HUES64 (cell line): Measurements from ENCODE around the gene MYOF.

Experiments
- H3K27ac ChIP-seq: 2 replicates; pipeline ENCODE4 v1.7.0; 2013; ENCODE audit warnings: low read depth, low read length, inconsistent platforms
- H3K27me3 ChIP-seq: 2 replicates; pipeline ENCODE4 v1.6.1; 2013; ENCODE audit warnings: mild to moderate bottlenecking, low read length; ENCODE audit not compliant: insufficient read depth
- H3K36me3 ChIP-seq: 2 replicates; pipeline ENCODE4 v1.6.1; 2013; ENCODE audit warnings: mild to moderate bottlenecking, low read length; ENCODE audit not compliant: insufficient read depth
- H3K4me1 ChIP-seq: 2 replicates; pipeline ENCODE4 v1.6.1; 2013; ENCODE audit warnings: mild to moderate bottlenecking, low read length, moderate library complexity; ENCODE audit not compliant: insufficient read depth
- H3K4me3 ChIP-seq: 2 replicates; pipeline ENCODE4 v1.5.1; 2013; ENCODE audit warnings: mild to moderate bottlenecking, low read length, moderate library complexity
- H3K9ac ChIP-seq: 2 replicates; pipeline ENCODE4 v1.6.1; 2013; ENCODE audit warnings: mild to moderate bottlenecking, low read depth, low read length
- H3K9me3 ChIP-seq: 2 replicates; pipeline ENCODE4 v1.6.1; 2013; ENCODE audit warnings: low read depth, low read length; ENCODE audit not compliant: insufficient read depth
- WGBS: fragments of 150-250, 120-280 bp; methylation state at CpG from one replicate; pipeline ENCODE4 v1.1.7; 2013; ENCODE audit warnings: missing lambda C conversion rate; 5-methylcytosine and 5-hydroxymethylcytosine counted together

The MYOF gene

DNA sequence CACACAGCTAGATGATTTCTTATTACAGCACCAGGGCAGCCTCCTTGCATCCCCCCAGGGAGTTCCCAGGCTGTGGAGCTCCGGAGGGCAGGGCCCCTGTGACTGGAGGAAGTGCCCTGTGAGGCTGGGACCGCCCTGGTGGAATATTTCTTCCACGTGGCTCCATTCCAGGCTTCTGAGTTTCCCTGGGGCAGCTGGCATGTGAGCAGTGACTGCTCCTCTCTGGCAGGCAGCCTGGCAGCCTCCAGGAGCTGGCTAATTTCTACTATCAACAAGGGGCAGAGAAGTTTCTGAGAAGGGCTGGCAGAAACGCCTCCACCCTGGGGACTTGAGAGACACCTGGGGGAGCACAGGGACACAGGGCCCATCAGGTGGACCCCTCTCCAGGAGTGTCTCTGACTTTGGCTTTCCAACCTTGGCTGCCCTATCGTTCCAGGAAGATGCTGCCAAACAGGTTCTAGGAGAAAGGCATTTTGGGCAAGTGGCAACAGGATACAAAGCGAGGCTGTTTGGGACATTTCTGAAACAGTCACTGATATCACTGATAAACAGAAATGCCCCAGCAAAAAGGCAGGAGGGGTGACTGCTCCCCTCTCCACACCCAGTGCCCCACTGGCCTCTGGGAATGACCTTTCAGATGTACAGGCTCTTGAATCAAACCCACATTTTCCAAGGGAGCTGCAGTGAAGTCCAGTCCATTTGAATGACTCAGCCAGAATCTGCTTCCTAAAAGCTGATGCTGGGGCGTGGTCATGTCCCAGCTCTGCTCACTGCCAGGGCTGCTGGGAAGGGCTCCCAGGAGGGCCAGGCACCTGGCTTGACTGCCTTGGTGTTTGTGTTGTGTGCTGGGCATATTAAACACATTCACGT, 16.1 kb downstream of the MYOF start:
- no peaks in the 10 kb centered on the region for H3K27me3 ChIP-seq
- peaks cover 7% of the 10 kb centered on the region for H3K4me1 ChIP-seq
- no peak overlapping the region for H3K27ac ChIP-seq
- H3K4me3 ChIP-seq: no peak overlapping the region
- no peaks in the 10 kb centered on the region for H3K9me3 ChIP-seq
- H3K9ac ChIP-seq: 0 out of 2 replicates have a peak overlapping the region, but pooled peaks have one; percentile 36
- WGBS: 78% methylated on average over 8 of the region's 8 CpGs
- H3K36me3 ChIP-seq: no peaks in the 10 kb centered on the region

DNA sequence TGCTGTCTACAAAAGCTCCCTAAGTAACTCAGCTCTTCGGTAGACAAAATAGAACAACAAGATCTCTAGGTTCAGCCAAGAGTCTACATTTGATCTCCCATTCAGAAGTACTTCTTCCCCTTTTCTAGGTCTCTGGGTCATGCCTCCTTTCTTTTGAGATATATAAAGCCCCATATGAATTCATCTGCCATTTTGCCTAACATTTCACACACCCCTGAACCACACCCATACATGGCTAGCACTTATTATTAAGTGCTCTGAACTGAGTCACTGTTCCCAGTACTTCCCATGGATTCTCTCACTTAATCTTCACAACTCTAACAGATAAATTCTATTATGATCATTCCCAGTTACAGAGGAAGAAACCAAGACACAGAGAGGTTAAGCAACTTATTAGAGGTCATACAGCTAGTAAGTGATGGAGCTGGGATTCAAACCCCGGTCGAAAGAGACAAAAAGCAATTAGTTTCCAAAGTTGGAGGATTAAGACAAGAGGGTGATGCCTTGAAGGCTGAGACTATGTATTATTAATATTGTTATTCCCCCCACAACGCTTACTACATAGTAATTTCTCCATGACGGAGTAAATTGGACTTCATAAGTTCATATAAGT, 17.3 kb downstream of the MYOF start:
- H3K4me3 ChIP-seq: no peak overlapping the region
- H3K27me3 ChIP-seq: no peaks in the 10 kb centered on the region
- 99% methylated on average over 4 of the region's 5 CpGs for WGBS
- H3K9me3 ChIP-seq: no peaks in the 10 kb centered on the region
- no peak overlapping the region for H3K27ac ChIP-seq
- H3K9ac ChIP-seq: no peak overlapping the region
- peaks cover 2% of the 10 kb centered on the region; the same call in 1 of the 2 replicates for H3K4me1 ChIP-seq
- no peaks in the 10 kb centered on the region for H3K36me3 ChIP-seq

DNA sequence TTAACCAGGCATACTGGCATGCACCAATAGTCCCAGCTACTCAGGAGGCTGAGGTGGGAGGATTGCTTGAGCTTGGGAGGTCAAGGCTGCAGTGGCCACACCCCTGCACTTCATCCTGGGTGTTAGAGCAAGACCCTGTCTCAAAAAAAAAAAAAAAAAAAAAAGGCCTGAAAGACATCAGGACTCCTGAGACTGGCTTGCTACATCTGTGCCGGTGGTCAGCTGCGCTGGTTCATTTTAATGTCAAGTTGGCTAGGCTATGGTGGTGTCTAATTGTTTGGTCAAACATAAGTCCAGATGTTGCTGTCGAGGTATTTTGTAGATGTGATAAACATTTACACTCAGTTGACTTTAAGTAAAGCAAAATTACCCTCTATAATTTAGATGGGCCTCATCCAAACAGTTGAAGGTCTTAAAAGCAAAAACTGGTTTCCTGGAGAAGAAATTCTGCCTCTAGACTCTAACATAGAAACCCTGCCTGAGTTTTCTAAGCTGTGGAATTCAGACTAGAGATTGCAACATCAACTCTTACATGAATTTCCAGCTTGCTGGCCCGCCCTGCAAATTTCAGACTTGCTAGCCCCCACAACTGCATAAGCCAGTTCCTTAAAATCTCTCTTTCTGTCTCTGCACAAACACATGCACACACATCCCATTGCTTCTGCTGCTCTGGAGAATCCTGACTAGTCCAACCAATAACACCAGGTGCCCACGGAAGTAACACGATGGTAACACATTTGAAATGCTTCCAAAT, 18.2 kb downstream of the MYOF start:
- WGBS: 89% methylated on average over 5 of the region's 6 CpGs
- H3K4me3 ChIP-seq: no peak overlapping the region
- peaks cover 9% of the 10 kb centered on the region; the same call in 1 of the 2 replicates for H3K4me1 ChIP-seq
- no peaks in the 10 kb centered on the region for H3K36me3 ChIP-seq
- no peak overlapping the region for H3K27ac ChIP-seq
- no peaks in the 10 kb centered on the region for H3K27me3 ChIP-seq
- no peaks in the 10 kb centered on the region for H3K9me3 ChIP-seq
- no peak overlapping the region for H3K9ac ChIP-seq

DNA sequence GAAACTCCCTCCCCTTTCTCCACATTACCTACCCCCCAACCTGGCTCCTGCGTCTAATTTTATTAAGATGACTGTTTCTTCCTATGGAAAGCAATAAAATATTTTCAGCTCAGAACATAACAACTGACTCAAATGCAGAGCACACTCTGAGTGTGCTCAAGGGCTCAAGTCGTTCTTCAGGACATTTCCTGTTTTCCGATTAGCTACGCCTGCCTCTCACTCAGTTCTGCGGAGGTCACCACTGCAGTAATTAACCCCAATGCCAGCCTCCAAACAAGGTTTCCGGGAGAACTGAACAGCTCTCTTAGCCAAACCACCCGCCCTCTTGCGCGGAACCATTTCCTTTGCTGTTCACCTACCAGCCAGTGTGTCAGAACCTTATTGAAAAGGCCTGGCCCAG, 19.3 kb downstream of the MYOF start:
- Histone ChIP-seq H3K27ac (no peak overlapping the region), H3K9me3 (no peaks in the 10 kb centered on the region), H3K9ac (no peak overlapping the region), H3K4me3 (no peak overlapping the region), H3K36me3 (no peaks in the 10 kb centered on the region), H3K4me1 (peaks cover 10% of the 10 kb centered on the region; the same call in 1 of the 2 replicates), H3K27me3 (no peaks in the 10 kb centered on the region)
- WGBS: 91% methylated on average over 9 of the region's 9 CpGs

DNA sequence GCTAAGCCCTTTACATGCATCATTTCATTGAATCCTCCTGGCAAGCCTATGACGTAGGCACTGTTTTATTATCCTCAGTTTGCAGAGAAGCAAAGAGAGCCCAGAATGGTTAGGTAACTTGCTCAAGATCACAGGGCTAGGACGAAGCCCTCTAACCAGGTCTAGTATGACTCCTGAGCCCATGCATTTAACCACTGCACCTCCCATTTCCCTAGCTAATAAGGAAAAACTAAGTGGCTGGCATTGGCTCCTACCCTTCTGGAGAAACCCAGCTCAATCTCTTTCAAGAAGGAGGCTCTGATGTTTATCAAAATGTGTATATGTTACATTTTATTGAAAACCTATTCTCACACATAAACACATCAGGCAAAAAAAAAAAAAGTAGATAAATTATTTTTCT, 19.8 kb downstream of the MYOF start:
- Histone ChIP-seq H3K9me3 (no peaks in the 10 kb centered on the region), H3K27ac (no peak overlapping the region)

DNA sequence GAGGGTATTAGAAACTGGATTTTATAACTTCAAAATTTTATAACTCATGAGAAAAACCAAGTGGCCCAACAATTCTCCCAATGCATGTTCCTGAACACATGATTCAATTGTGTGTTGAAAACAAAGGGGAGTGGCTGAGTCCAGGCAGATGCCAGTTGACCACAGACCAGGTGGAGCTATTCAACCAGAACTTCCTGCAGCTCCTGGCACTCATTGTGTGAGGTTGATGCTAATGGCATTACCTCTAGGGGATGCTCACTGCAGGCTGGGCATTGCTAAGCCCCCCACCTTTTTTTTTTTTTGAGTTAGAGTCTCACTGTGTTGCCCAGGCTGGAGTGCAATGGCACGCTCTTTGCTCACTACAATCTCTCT, 20.3 kb downstream of the MYOF start:
- no peaks in the 10 kb centered on the region for H3K27me3 ChIP-seq
- H3K4me1 ChIP-seq: peaks cover 10% of the 10 kb centered on the region; the same call in 1 of the 2 replicates
- H3K4me3 ChIP-seq: no peak overlapping the region
- no peaks in the 10 kb centered on the region for H3K9me3 ChIP-seq
- H3K9ac ChIP-seq: no peak overlapping the region
- no peak overlapping the region for H3K27ac ChIP-seq
- WGBS: 100% methylated on average over 1 of the region's 1 CpG
- H3K36me3 ChIP-seq: no peaks in the 10 kb centered on the region

More for the DNA sequence above, 19.8 kb downstream of the MYOF start:
- Histone ChIP-seq H3K9ac (no peak overlapping the region), H3K4me1 (peaks cover 10% of the 10 kb centered on the region; the same call in 1 of the 2 replicates), H3K27me3 (no peaks in the 10 kb centered on the region), H3K36me3 (no peaks in the 10 kb centered on the region), H3K4me3 (no peak overlapping the region)
- 47% methylated on average over 2 of the region's 2 CpGs for WGBS

DNA sequence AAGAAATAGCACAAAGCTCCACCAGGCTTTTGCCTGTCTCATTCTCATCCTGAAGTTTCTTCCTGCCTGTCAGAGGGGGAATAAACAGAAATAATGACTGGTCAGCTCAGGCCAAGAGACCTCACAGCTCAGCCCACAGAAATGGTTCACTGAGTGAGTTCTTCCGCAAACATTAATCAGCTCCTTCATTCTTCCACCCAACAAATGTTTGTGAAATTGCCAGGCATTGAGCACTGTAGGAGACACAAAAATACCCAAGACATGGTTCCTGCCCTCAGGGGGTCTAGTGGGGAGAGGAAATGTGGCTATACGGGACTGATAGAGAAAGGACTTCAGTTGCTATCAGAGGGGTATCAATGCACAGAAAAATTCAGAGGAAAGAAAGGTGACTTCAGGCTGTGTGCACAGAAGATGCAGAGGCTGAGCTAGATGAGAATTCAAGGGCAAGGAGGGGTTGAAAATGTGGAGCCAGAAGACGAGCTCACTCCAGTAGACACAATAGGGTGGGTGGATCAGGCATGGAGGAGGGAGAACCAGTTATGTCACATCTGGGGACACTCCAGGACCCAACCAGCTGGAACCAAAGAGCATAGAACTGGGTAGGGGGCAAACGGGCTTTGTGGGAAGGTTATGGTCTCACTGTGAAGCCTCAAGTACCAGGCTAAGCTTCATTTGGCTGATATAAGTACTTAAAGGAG, 20.9 kb downstream of the MYOF start:
- no peaks in the 10 kb centered on the region for H3K27me3 ChIP-seq
- peaks cover 10% of the 10 kb centered on the region; the same call in 1 of the 2 replicates for H3K4me1 ChIP-seq
- H3K9me3 ChIP-seq: no peaks in the 10 kb centered on the region
- H3K9ac ChIP-seq: no peak overlapping the region
- H3K4me3 ChIP-seq: no peak overlapping the region
- H3K36me3 ChIP-seq: no peaks in the 10 kb centered on the region
- WGBS: 86% methylated on average over 4 of the region's 4 CpGs
- H3K27ac ChIP-seq: no peak overlapping the region

DNA sequence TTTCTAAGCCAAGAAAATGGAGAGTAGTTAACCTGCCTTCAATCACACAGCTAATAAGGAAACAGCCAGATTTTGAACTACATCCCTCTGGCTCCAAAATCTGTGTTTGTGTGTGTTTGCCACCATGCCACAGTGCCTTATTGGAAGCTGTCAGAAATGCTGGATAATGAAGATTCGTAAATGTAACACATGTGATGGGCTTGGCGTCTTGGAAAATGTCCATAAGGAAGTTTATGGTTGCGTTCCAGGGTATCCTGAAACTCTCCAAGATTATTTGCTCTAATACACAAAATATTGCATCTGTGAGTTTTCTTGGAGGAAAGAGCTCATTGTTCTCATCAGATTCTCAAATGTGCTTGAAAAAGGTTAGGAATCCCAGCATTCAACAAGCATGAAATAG, 22.7 kb downstream of the MYOF start:
- Histone ChIP-seq H3K27ac (peak overlapping the region; percentile 72), H3K36me3 (no peaks in the 10 kb centered on the region), H3K9ac (no peak overlapping the region; the same call in 1 of the 2 replicates), H3K9me3 (no peaks in the 10 kb centered on the region), H3K4me3 (no peak overlapping the region), H3K4me1 (peaks cover 15% of the 10 kb centered on the region; the same call in 1 of the 2 replicates), H3K27me3 (no peaks in the 10 kb centered on the region)
- 71% methylated on average over 2 of the region's 3 CpGs for WGBS

DNA sequence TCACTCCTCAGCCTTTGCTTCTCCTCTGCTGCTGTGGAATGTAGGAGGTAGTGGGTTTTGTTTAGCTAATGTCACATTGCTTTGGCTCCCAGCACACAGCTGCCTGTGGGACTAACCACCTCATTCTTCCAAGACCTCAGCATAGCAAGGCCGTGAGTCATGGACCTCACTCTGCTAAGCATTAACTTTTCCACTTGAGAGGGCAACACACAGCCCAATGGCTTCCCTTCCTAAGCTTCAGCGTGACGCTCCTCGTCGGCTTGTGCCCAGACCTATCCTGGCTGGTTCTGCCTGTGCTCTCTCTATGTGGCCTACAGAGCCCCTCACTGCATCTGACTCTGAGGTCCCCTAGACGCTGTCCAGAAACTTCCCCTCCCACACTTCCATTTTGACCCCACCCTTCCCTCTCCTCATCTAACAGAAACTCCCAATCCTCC, 23.3 kb downstream of the MYOF start:
- H3K27me3 ChIP-seq: no peaks in the 10 kb centered on the region
- H3K36me3 ChIP-seq: no peaks in the 10 kb centered on the region
- 42% methylated on average over 6 of the region's 6 CpGs for WGBS
- H3K4me3 ChIP-seq: no peak overlapping the region
- peak overlapping the region; percentile 72 for H3K27ac ChIP-seq
- H3K9ac ChIP-seq: peak overlapping the region; percentile 22; the same call in 1 of the 2 replicates
- H3K9me3 ChIP-seq: no peaks in the 10 kb centered on the region
- peaks cover 15% of the 10 kb centered on the region; the same call in 1 of the 2 replicates for H3K4me1 ChIP-seq

DNA sequence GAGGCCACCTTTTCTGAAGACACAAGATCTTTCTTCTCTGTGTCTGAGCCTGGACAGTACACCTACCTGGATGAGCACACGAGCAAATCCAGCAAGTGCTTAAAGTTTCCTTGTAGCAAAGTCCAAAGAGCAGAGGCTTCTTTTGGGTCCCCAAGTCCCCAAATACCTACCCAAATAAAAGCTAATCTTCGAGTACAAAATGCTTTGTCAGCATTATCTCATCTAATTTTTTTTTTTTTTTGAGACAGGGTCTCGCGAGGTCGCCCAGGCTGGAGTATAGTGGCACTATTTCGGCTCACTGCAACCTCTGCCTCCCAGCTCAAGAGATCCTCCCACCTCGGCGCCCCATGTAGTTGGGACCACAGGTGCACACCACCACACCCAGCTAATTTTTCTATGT, 24.6 kb downstream of the MYOF start:
- 95% methylated on average over 8 of the region's 8 CpGs for WGBS
- Histone ChIP-seq H3K27me3 (no peaks in the 10 kb centered on the region), H3K9ac (no peak overlapping the region), H3K4me1 (peaks cover 13% of the 10 kb centered on the region; the same call in 1 of the 2 replicates), H3K36me3 (no peaks in the 10 kb centered on the region), H3K9me3 (no peaks in the 10 kb centered on the region), H3K4me3 (no peak overlapping the region), H3K27ac (no peak overlapping the region)
